Panc1 (cell line): ENCODE data around the gene OLFML2A. TPM values are rescaled to one million over a fixed set of nuclear protein-coding genes. Genes with fewer than 3 reads are reported as not detected.

Experiments used
- ATAC-seq: fragments of 200-7000 bp; cut with Tn5 transposase; 2 replicates; pipeline ENCODE4 v1.9.1; 2020; ENCODE audit warnings: mild to moderate bottlenecking, moderate library complexity
- BruUV-seq: library from RNA; stranded (reverse); fragments of 400-500 nt; replicated peaks from 2 replicates; lab custom pipeline; 2021; lab: Mats Ljungman, UMichigan
- CTCF ChIA-PET: fragments of 300-600 bp; sonication (Branson Sonifier 250); formaldehyde crosslinking; loops from one replicate; lab custom pipeline; 2022; ENCODE audit warnings: antibody characterized with exemption; lab: Charles Lee
- POLR2A ChIA-PET: fragments of 300-600 bp; sonication (Branson Sonifier 250); formaldehyde crosslinking; loops from one replicate; lab custom pipeline; 2022; ENCODE audit warnings: antibody characterized with exemption; lab: Charles Lee
- DNase-seq: peaks from one replicate; pipeline ENCODE4 v3.0.0-alpha.2; 2010; ENCODE audit warnings: low read depth, low spot score
- H3K27ac ChIP-seq: 2 replicates; pipeline ENCODE4 v1.5.1; 2011; ENCODE audit warnings: mild to moderate bottlenecking, low read length, inconsistent platforms
- H3K27me3 ChIP-seq: fragments of 200-500 bp; sonication (Bioruptor generic); 2 replicates; pipeline ENCODE4 v1.6.0; 2014; ENCODE audit warnings: low read length, inconsistent platforms; ENCODE audit not compliant: control insufficient read depth, insufficient read depth
- H3K36me3 ChIP-seq: fragments of 200-500 bp; sonication (Bioruptor generic); 2 replicates; pipeline ENCODE4 v1.5.1; 2014; ENCODE audit warnings: inconsistent platforms, mild to moderate bottlenecking, low read length, moderate library complexity; ENCODE audit not compliant: control insufficient read depth, insufficient read depth
- H3K4me1 ChIP-seq: 2 replicates; pipeline ENCODE4 v1.5.1; 2011; ENCODE audit warnings: inconsistent platforms, mild to moderate bottlenecking, low read length, moderate library complexity; ENCODE audit not compliant: control insufficient read depth, insufficient read depth
- H3K4me3 ChIP-seq, 2 experiments: 2 replicates each; pipeline ENCODE4 v1.5.1; 2011 to 2012; ENCODE audit warnings: low read depth in 2 of 2, low read length in 2 of 2, mild to moderate bottlenecking in 2 of 2, inconsistent platforms in 1 of 2, moderate library complexity in 1 of 2
- H3K9me3 ChIP-seq: fragments of 200-500 bp; sonication (Bioruptor generic); 2 replicates; pipeline ENCODE4 v1.5.1; 2014; ENCODE audit warnings: low read depth, mild to moderate bottlenecking, inconsistent platforms, low read length, moderate library complexity; ENCODE audit not compliant: control insufficient read depth, insufficient read depth
- POLR2AphosphoS5 ChIP-seq: IDR thresholded peaks from 2 replicates; pipeline ENCODE4 v1.6.1; 2012; ENCODE audit warnings: mild to moderate bottlenecking, low read depth, low read length, moderate library complexity
- SIN3A ChIP-seq: IDR thresholded peaks from 2 replicates; pipeline ENCODE4 v1.6.1; 2012; ENCODE audit warnings: low read depth, mild to moderate bottlenecking, low read length, moderate library complexity, borderline replicate concordance; ENCODE audit not compliant: insufficient read depth
- TCF7L2 ChIP-seq: IDR thresholded peaks from 2 replicates; pipeline ENCODE4 v1.6.1; 2011; ENCODE audit warnings: mild to moderate bottlenecking, low read depth, low read length, inconsistent platforms
- in situ Hi-C: cut with HindIII; loops from 2 replicates; pipeline ENCODE4 v1.10.0; 2016; ENCODE audit warnings: low sequenced_read_pairs, low pct_unique_long_range_greater_than_20kb
- intact Hi-C: fragments of 100-400 bp; cut with micrococcal nuclease; formaldehyde crosslinking; loops from one replicate; pipeline ENCODE4 v1.10.0; 2022; ENCODE audit not compliant: unreplicated experiment
- total RNA-seq: library from RNA; stranded (reverse); gene quantifications from one replicate; pipeline ENCODE4 v1.2.1, GENCODE V29; 2021; ENCODE audit not compliant: unreplicated experiment
- TF ChIP-seq, protein P1 (sequence below), 2 experiments: IDR thresholded peaks; 2 replicates each; pipeline ENCODE4 v1.6.1; 2011 to 2012; ENCODE audit warnings: low read depth in 2 of 2, control low read depth in 1 of 2, low read length in 1 of 2, mild to moderate bottlenecking in 1 of 2, moderate library complexity in 1 of 2; ENCODE audit not compliant: insufficient read depth in 1 of 2
- TF ChIP-seq, protein P2 (sequence below): fragments of 450-650 bp; IDR thresholded peaks from 2 replicates; pipeline ENCODE4 v1.5.1; 2017; ENCODE audit warnings: mild to moderate bottlenecking

Gene OLFML2A
- total RNA-seq, 1 experiment from 2014 or later: 44.5 TPM

DNA sequence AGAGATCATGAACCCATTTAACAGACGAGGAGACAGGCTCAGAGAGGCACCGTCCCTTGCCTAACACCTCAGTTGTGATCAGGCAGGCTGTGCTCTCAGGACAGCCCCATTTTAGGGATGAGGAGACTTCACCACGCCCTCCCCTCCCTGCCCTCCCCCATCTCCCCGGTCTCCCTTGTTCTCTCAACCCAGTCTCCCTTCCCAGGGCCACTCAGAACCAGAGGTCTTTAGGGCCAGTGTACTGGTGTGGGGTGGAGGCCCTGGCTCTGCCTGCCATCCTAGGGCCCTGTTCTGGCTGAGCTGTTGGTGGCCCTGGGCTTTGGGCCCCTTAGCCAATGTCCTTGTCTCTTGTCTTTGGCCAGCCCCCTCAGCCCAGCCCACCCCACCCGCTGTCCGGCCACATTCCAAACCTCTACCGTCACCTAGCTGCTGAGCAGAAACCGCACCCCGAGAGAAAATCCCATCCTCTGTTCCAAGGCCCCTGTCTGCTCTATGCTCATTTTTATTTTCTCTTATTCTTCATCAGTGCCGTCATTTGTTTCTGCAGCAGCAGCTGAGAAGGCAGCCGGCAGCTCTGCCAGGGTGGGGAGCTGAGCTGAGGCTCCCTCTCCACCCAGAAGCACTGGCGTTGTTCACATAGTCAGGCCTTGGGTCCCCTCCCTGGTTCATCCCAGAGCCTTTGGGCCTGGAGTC is 33.9 kb downstream of the OLFML2A start:
- POLR2A ChIA-PET: interaction anchor here (0.5 kb wide), 1 partner anchor 35 kb away, joined by 4 read pairs; no protein-coding TSS in a partner anchor
- Histone ChIP-seq H3K9me3 (no peaks in the 10 kb centered on the region), H3K27ac (no peak overlapping the region), H3K4me3 (no peak overlapping the region), H3K36me3 (no peaks in the 10 kb centered on the region; the same call in 1 of the 2 replicates), H3K27me3 (no peaks in the 10 kb centered on the region), H3K4me1 (peaks cover 7% of the 10 kb centered on the region)
- CTCF ChIA-PET: no interaction called here
- BruUV-seq: no TSS peak
- no peak for TF ChIP-seq SIN3A
- TF ChIP-seq, protein P1, sequence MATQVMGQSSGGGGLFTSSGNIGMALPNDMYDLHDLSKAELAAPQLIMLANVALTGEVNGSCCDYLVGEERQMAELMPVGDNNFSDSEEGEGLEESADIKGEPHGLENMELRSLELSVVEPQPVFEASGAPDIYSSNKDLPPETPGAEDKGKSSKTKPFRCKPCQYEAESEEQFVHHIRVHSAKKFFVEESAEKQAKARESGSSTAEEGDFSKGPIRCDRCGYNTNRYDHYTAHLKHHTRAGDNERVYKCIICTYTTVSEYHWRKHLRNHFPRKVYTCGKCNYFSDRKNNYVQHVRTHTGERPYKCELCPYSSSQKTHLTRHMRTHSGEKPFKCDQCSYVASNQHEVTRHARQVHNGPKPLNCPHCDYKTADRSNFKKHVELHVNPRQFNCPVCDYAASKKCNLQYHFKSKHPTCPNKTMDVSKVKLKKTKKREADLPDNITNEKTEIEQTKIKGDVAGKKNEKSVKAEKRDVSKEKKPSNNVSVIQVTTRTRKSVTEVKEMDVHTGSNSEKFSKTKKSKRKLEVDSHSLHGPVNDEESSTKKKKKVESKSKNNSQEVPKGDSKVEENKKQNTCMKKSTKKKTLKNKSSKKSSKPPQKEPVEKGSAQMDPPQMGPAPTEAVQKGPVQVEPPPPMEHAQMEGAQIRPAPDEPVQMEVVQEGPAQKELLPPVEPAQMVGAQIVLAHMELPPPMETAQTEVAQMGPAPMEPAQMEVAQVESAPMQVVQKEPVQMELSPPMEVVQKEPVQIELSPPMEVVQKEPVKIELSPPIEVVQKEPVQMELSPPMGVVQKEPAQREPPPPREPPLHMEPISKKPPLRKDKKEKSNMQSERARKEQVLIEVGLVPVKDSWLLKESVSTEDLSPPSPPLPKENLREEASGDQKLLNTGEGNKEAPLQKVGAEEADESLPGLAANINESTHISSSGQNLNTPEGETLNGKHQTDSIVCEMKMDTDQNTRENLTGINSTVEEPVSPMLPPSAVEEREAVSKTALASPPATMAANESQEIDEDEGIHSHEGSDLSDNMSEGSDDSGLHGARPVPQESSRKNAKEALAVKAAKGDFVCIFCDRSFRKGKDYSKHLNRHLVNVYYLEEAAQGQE (IDR thresholded peaks at IDR 0.05; ENCODE audit: insufficient read depth in 1 of 2, low read depth in 2 of 2, low read length in 1 of 2): no peak
- TF ChIP-seq, protein P2, sequence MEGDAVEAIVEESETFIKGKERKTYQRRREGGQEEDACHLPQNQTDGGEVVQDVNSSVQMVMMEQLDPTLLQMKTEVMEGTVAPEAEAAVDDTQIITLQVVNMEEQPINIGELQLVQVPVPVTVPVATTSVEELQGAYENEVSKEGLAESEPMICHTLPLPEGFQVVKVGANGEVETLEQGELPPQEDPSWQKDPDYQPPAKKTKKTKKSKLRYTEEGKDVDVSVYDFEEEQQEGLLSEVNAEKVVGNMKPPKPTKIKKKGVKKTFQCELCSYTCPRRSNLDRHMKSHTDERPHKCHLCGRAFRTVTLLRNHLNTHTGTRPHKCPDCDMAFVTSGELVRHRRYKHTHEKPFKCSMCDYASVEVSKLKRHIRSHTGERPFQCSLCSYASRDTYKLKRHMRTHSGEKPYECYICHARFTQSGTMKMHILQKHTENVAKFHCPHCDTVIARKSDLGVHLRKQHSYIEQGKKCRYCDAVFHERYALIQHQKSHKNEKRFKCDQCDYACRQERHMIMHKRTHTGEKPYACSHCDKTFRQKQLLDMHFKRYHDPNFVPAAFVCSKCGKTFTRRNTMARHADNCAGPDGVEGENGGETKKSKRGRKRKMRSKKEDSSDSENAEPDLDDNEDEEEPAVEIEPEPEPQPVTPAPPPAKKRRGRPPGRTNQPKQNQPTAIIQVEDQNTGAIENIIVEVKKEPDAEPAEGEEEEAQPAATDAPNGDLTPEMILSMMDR: no peak
- no peak for TF ChIP-seq POLR2AphosphoS5
- no peak for TF ChIP-seq TCF7L2
- DNase-seq (no peak), ATAC-seq (peak; percentile 47)
- in situ Hi-C loops (no loop called here), intact Hi-C loops (no loop called here)

DNA sequence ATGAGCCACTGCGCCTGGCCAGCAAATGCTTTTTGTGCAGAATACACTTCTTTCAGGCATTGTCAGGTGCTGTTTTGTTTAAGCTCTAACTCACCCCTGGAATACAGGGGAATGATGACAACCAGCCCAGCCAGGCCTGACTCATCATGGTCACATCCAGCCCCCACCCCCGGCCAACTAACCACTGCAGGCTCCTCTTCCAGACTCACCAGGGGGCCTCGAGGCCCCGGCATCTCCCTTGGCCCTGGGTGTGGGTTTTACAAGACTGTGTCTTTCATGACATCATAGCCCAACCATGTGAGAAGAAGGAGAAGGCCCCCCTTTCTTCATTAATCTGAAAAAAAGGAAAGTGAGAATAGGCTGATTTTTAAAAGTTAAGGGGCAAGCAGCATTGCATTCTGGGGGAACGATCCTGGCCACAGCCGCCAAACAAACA is 35.5 kb downstream of the OLFML2A start:
- DNase-seq: no peak
- ATAC-seq: peak; percentile 75; the same call in 1 of the 2 replicates
- ChIA-PET POLR2A (no interaction called here), CTCF (no interaction called here)
- no peak for TF ChIP-seq TCF7L2
- TF ChIP-seq POLR2AphosphoS5: no peak
- TF ChIP-seq, protein P2: no peak
- no peak for TF ChIP-seq SIN3A
- TF ChIP-seq, protein P1 (IDR thresholded peaks at IDR 0.05; ENCODE audit: insufficient read depth in 1 of 2, low read depth in 2 of 2, low read length in 1 of 2): no peak
- Histone ChIP-seq H3K27ac (no peak overlapping the region), H3K9me3 (no peaks in the 10 kb centered on the region), H3K27me3 (no peaks in the 10 kb centered on the region), H3K4me3 (no peak overlapping the region), H3K36me3 (no peaks in the 10 kb centered on the region), H3K4me1 (peaks cover 7% of the 10 kb centered on the region)
- intact Hi-C loops: no loop called here
- no TSS peak for BruUV-seq
- in situ Hi-C loops: no loop called here
